HG03039 (cell line): ENCODE data around the gene THRAP3.
"Not testable (repeated sequence)": the region's sequence is repeated elsewhere in the genome, so short reads cannot be mapped to it uniquely, and the experiment has no call there.

Source experiments
- ATAC-seq: cut with Tn5 transposase; IDR thresholded peaks from one replicate; pipeline ENCODE4 v1.9.1; 2021; ENCODE audit warnings: mild to moderate bottlenecking, moderate library complexity; ENCODE audit not compliant: unreplicated experiment

THRAP3 gene

GRCh38 chr1:36248250-36248894, 24.1 kb downstream of the THRAP3 start:
- no peak for ATAC-seq

- no peak for ATAC-seq
Measured at GRCh38 chr1:36251794-36252481, 27.7 kb downstream of the THRAP3 start.

- not testable (repeated sequence) for ATAC-seq
Measured at GRCh38 chr1:36252482-36252824, 28.2 kb downstream of the THRAP3 start.

GRCh38 chr1:36253161-36253862, 29.1 kb downstream of the THRAP3 start:
- no peak for ATAC-seq

- no peak for ATAC-seq
Measured at GRCh38 chr1:36256558-36257374, 32.5 kb downstream of the THRAP3 start.

GRCh38 chr1:36257375-36257767, 33.1 kb downstream of the THRAP3 start:
- ATAC-seq = no peak

GRCh38 chr1:36258960-36259344, 34.7 kb downstream of the THRAP3 start:
- ATAC-seq = no peak

- no peak for ATAC-seq
Measured at GRCh38 chr1:36268981-36269380, 44.7 kb downstream of the THRAP3 start.

- ATAC-seq = no peak
Measured at GRCh38 chr1:36269408-36269838, 45.2 kb downstream of the THRAP3 start.

GRCh38 chr1:36273024-36273423, 48.8 kb downstream of the THRAP3 start:
- ATAC-seq = no peak

GRCh38 chr1:36274201-36274600, 50.0 kb downstream of the THRAP3 start:
- no peak for ATAC-seq

- no peak for ATAC-seq
Measured at GRCh38 chr1:36276688-36277087, 52.4 kb downstream of the THRAP3 start.

GRCh38 chr1:36279110-36279788, 55.0 kb downstream of the THRAP3 start:
- no peak for ATAC-seq

GRCh38 chr1:36279789-36280296, 55.6 kb downstream of the THRAP3 start:
- no peak for ATAC-seq

GRCh38 chr1:36284061-36284460, 59.8 kb downstream of the THRAP3 start:
- ATAC-seq = no peak

- no peak for ATAC-seq
Measured at GRCh38 chr1:36284517-36284916, 60.3 kb downstream of the THRAP3 start.

- ATAC-seq = no peak
Measured at GRCh38 chr1:36285443-36286101, 61.3 kb downstream of the THRAP3 start.

- ATAC-seq = no peak
Measured at GRCh38 chr1:36286802-36287201, 62.6 kb downstream of the THRAP3 start.

- ATAC-seq = no peak
Measured at GRCh38 chr1:36287595-36287994, 63.4 kb downstream of the THRAP3 start.

- ATAC-seq = no peak
Measured at GRCh38 chr1:36295390-36295789, 71.1 kb downstream of the THRAP3 start.
